Anterior cingulate cortex (tissue), 58 donors: Measurements from ENCODE around the gene CNDP1.

ENCODE experiments used
- DNase-seq, 58 donors: peaks; one replicate each; lab custom pipeline; 2025; lab: John Stamatoyannopoulos, UW

CNDP1 gene

GRCh38 chr18:74503137-74503536 lies 31.2 kb upstream of the CNDP1 start:
- no peak for DNase-seq

- no peak for DNase-seq
Observed at GRCh38 chr18:74505776-74506175, 28.5 kb upstream of the CNDP1 start.

- peak in 13 of 58 donors; percentile 9 to 39 (median 28) for DNase-seq
Observed at GRCh38 chr18:74506448-74507084, 27.7 kb upstream of the CNDP1 start.

- no peak for DNase-seq
Observed at GRCh38 chr18:74507097-74507881, 27.0 kb upstream of the CNDP1 start.

GRCh38 chr18:74507927-74508326 lies 26.4 kb upstream of the CNDP1 start:
- no peak for DNase-seq

- no peak for DNase-seq
Observed at GRCh38 chr18:74508366-74508765, 25.9 kb upstream of the CNDP1 start.

GRCh38 chr18:74508821-74509225 lies 25.5 kb upstream of the CNDP1 start:
- no peak for DNase-seq

- no peak for DNase-seq
Observed at GRCh38 chr18:74509856-74510769, 24.2 kb upstream of the CNDP1 start.

- DNase-seq = no peak
Observed at GRCh38 chr18:74510770-74511095, 23.6 kb upstream of the CNDP1 start.

GRCh38 chr18:74511823-74512222 lies 22.5 kb upstream of the CNDP1 start:
- peak in 14 of 58 donors; percentile 15 to 76 (median 44) for DNase-seq

GRCh38 chr18:74512321-74513053 lies 21.8 kb upstream of the CNDP1 start:
- DNase-seq = peak in 54 of 58 donors; percentile 11 to 95 (median 70)

GRCh38 chr18:74513149-74513882 lies 21.0 kb upstream of the CNDP1 start:
- DNase-seq = no peak

- no peak for DNase-seq
Observed at GRCh38 chr18:74513883-74514205, 20.5 kb upstream of the CNDP1 start.

- DNase-seq = no peak
Observed at GRCh38 chr18:74514860-74515495, 19.3 kb upstream of the CNDP1 start.

GRCh38 chr18:74515620-74516231 lies 18.6 kb upstream of the CNDP1 start:
- DNase-seq = no peak

- DNase-seq = no peak
Observed at GRCh38 chr18:74516271-74517235, 17.7 kb upstream of the CNDP1 start.

- DNase-seq = no peak
Observed at GRCh38 chr18:74517236-74517630, 17.1 kb upstream of the CNDP1 start.
